HepG2 (cell line): ENCODE results near the gene STXBP2. TPM values are rescaled to one million over a fixed set of nuclear protein-coding genes. Genes with fewer than 3 reads are reported as not detected.
A peak's percentile ranks its signal among the peaks of the same experiment; 100 is the strongest.

Source experiments
- ATF2 ChIP-seq: sonication (generic); formaldehyde crosslinking; IDR thresholded peaks from 2 replicates; pipeline ENCODE4 v1.4.0; 2020; ENCODE audit warnings: missing genetic modification reagents
- CBFB ChIP-seq: sonication (generic); formaldehyde crosslinking; IDR thresholded peaks from 2 replicates; pipeline ENCODE4 v1.4.0; 2020; ENCODE audit warnings: missing genetic modification reagents
- FOSL2 ChIP-seq: sonication (generic); formaldehyde crosslinking; IDR thresholded peaks from 2 replicates; pipeline ENCODE4 v1.4.0; 2020; ENCODE audit warnings: missing genetic modification reagents
- GABPB1 ChIP-seq: IDR thresholded peaks from 2 replicates; pipeline ENCODE4 v1.6.1; 2016; ENCODE audit warnings: mild to moderate bottlenecking, missing genetic modification reagents, moderate library complexity, missing compliant biosample characterization
- NFAT5 ChIP-seq: sonication (generic); formaldehyde crosslinking; IDR thresholded peaks from 2 replicates; pipeline ENCODE4 v1.4.0; 2020; ENCODE audit warnings: missing genetic modification reagents
- RNF219 ChIP-seq: sonication (generic); formaldehyde crosslinking; IDR thresholded peaks from 2 replicates; pipeline ENCODE4 v1.5.0; 2020; ENCODE audit warnings: mild to moderate bottlenecking, missing genetic modification reagents
- SIN3B ChIP-seq: fragments of 150-350 bp; IDR thresholded peaks from 2 replicates; pipeline ENCODE4 v1.6.1; 2014; ENCODE audit warnings: low read length
- SMARCC2 ChIP-seq: fragments of 450-650 bp; IDR thresholded peaks from 2 replicates; pipeline ENCODE4 v1.6.1; 2017; ENCODE audit warnings: antibody characterized with exemption, mild to moderate bottlenecking
- SNAPC2 ChIP-seq: sonication (generic); formaldehyde crosslinking; IDR thresholded peaks from 2 replicates; pipeline ENCODE4 v1.8.1; 2022; ENCODE audit warnings: mild to moderate bottlenecking, missing genetic modification reagents
- THRA ChIP-seq: sonication (generic); formaldehyde crosslinking; IDR thresholded peaks from 2 replicates; pipeline ENCODE4 v1.4.0; 2020; ENCODE audit warnings: missing genetic modification reagents, borderline replicate concordance
- ZBTB39 ChIP-seq: sonication (generic); formaldehyde crosslinking; IDR thresholded peaks from 2 replicates; pipeline ENCODE4 v1.5.0; 2020; ENCODE audit warnings: missing genetic modification reagents
- ZIK1 ChIP-seq: sonication (generic); formaldehyde crosslinking; IDR thresholded peaks from 2 replicates; pipeline ENCODE4 v1.5.0; 2020; ENCODE audit warnings: mild to moderate bottlenecking, low read depth, missing genetic modification reagents, borderline replicate concordance
- ZNF232 ChIP-seq: sonication (generic); formaldehyde crosslinking; IDR thresholded peaks from 2 replicates; pipeline ENCODE4 v1.4.0; 2020; ENCODE audit warnings: missing genetic modification reagents, borderline replicate concordance
- ZNF550 ChIP-seq: sonication (generic); formaldehyde crosslinking; IDR thresholded peaks from 2 replicates; pipeline ENCODE4 v1.4.0; 2020; ENCODE audit warnings: mild to moderate bottlenecking, missing genetic modification reagents, borderline replicate concordance
- ZNF562 ChIP-seq: sonication (generic); formaldehyde crosslinking; IDR thresholded peaks from 2 replicates; pipeline ENCODE4 v1.8.0; 2022; ENCODE audit warnings: missing genetic modification reagents, borderline replicate concordance
- ZNF564 ChIP-seq: sonication (generic); formaldehyde crosslinking; IDR thresholded peaks from 2 replicates; pipeline ENCODE4 v1.8.1; 2023; ENCODE audit warnings: mild to moderate bottlenecking, missing genetic modification reagents
- ZNF781 ChIP-seq: sonication (generic); formaldehyde crosslinking; IDR thresholded peaks from 2 replicates; pipeline ENCODE4 v1.5.1; 2020; ENCODE audit warnings: borderline replicate concordance, mild to moderate bottlenecking, missing genetic modification reagents; ENCODE audit errors: not compliant biosample characterization
- polyA plus RNA-seq, 8 experiments: library from polyadenylated mRNA; depleted of rRNA in 3 of 8; stranded (reverse) in 7 of 8; unstranded in 1 of 8; fragments of >200 nt; fragmentation: Illumina TruSeq in 4 of 8; extraction: Trizol in 4 of 8; gene quantifications; 2 replicates each; pipeline versions ENCODE4 v1.2.1 to v1.2.3, GENCODE V29; 2011 to 2016; ENCODE audit warnings: low read depth in 4 of 8, missing spikeins in 1 of 8, mixed read lengths in 1 of 8; ENCODE audit not compliant: insufficient read depth in 1 of 8
- total RNA-seq, 5 experiments: library from RNA; depleted of rRNA; stranded (reverse); fragments of >200 nt; fragmentation: Illumina TruSeq; extraction: Trizol; gene quantifications; 2 replicates each; pipeline ENCODE4 v1.2.3, GENCODE V29; 2016; ENCODE audit warnings: low read depth in 1 of 5

The STXBP2 gene
- total and polyA plus RNA-seq, 2 of the 13 experiments (the other 11 are each of a cell fraction or from before 2014, with no cell fraction given), result 22.8 to 40.1 TPM

GRCh38 chr19:7652061-7652641, 15.2 kb downstream of the STXBP2 start (continued):
- TF ChIP-seq SIN3B, result no peak
- peak; percentile 82 for TF ChIP-seq FOSL2
- TF ChIP-seq ZBTB39 (CRISPR knock-in tag), result no peak
- no peak for TF ChIP-seq SMARCC2
- peak; percentile 91 for TF ChIP-seq ATF2
- no peak for TF ChIP-seq ZNF550
- no peak for TF ChIP-seq RNF219
- TF ChIP-seq ZNF232 (CRISPR knock-in tag), result no peak; the same call in 1 of the 2 replicates
- no peak for TF ChIP-seq ZNF781 (CRISPR knock-in tag)
- TF ChIP-seq ZIK1 (CRISPR knock-in tag), result no peak
- peak; percentile 53; the same call in 1 of the 2 replicates for TF ChIP-seq ZNF564
- TF ChIP-seq SNAPC2 (CRISPR knock-in tag), result no peak; the same call in 1 of the 2 replicates
- TF ChIP-seq GABPB1, result peak; percentile 37; the same call in 1 of the 2 replicates
- TF ChIP-seq ZNF562 (CRISPR knock-in tag), result no peak
- peak; percentile 94 for TF ChIP-seq THRA (CRISPR knock-in tag)
- TF ChIP-seq CBFB (CRISPR knock-in tag), result peak; percentile 36; the same call in 1 of the 2 replicates
- TF ChIP-seq NFAT5 (CRISPR knock-in tag), result no peak
